Heart right ventricle (tissue), 16 donors: ENCODE results near the gene TBCK. TPM values are rescaled to one million over a fixed set of nuclear protein-coding genes. Genes with fewer than 3 reads are reported as not detected.

Experiments
- ATAC-seq, 8 donors: fragments of 200-7000 bp; cut with Tn5 transposase; one replicate each; pipeline ENCODE4 v1.9.1; 2020; ENCODE audit warnings: mild to moderate bottlenecking in 8 of 8, moderate library complexity in 8 of 8, moderate number of reproducible peaks in 1 of 8
- DNase-seq, 2 donors: peaks; one replicate each; pipeline ENCODE4 v3.0.0-alpha.2; 2020
- H3K27ac ChIP-seq, 10 donors: fragments of 200-600 bp; sonication (generic) in 2 of 10; one replicate each; pipeline versions ENCODE4 v1.5.0 to v1.8.0; 2020 to 2022; ENCODE audit warnings: mild to moderate bottlenecking in 3 of 10
- H3K27me3 ChIP-seq, 7 donors: fragments of 200-600 bp; one replicate each; pipeline ENCODE4 v1.8.0; 2021 to 2022; ENCODE audit warnings: mild to moderate bottlenecking in 2 of 7
- H3K36me3 ChIP-seq, 9 donors: fragments of 200-600 bp; sonication (generic) in 1 of 9; one replicate each; pipeline versions ENCODE4 v1.5.0 to v1.8.0; 2020 to 2022; ENCODE audit warnings: mild to moderate bottlenecking in 2 of 9
- H3K4me1 ChIP-seq, 9 donors: fragments of 200-600 bp; sonication (generic) in 1 of 9; one replicate each; pipeline versions ENCODE4 v1.5.0 to v1.8.0; 2020 to 2022; ENCODE audit warnings: mild to moderate bottlenecking in 4 of 9
- H3K4me3 ChIP-seq, 10 donors: fragments of 200-600 bp; sonication (generic) in 2 of 10; one replicate each; pipeline versions ENCODE4 v1.5.0 to v1.8.0; 2020 to 2022; ENCODE audit warnings: mild to moderate bottlenecking in 7 of 10, moderate library complexity in 2 of 10
- H3K9me3 ChIP-seq, 11 donors: fragments of 200-600 bp in 10 of 11; sonication (generic) in 2 of 11; one replicate each; pipeline versions ENCODE4 v1.5.0 to v1.8.0; 2013 to 2022; ENCODE audit warnings: mild to moderate bottlenecking in 2 of 11, control low read depth in 1 of 11, moderate library complexity in 1 of 11
- WGBS, 2 donors: extraction: QIAGEN DNeasy Blood & Tissue Kit; methylation state at CpG; one replicate each; pipeline ENCODE4 v1.1.7; 2013; ENCODE audit warnings: inconsistent platforms in 1 of 2; 5-methylcytosine and 5-hydroxymethylcytosine counted together
- intact Hi-C, 10 donors: fragments of 100-400 bp; cut with DNase I; formaldehyde crosslinking; loops; one replicate each; pipeline versions ENCODE4 v1.11.1 to v1.14.2; 2022
- polyA plus RNA-seq, 2 donors: library from polyadenylated mRNA; stranded (reverse); fragments of 200-250 nt; gene quantifications; one replicate each; pipeline ENCODE4 v1.2.3, GENCODE V29; 2013
- total RNA-seq, 10 donors: library from RNA; stranded (reverse); fragmentation: NEBNext Ultra II Directional in 3 of 10; extraction: Animal tissue kit (Norgen Biotek cat#: 25700) in 3 of 10; gene quantifications; one replicate each; pipeline versions ENCODE4 v1.2.1 to v1.2.4, GENCODE V29; 2021 to 2023
- TF ChIP-seq, protein P1 (sequence below), 9 donors: fragments of 200-600 bp; sonication (generic) in 2 of 9; IDR thresholded peaks; one replicate each; pipeline versions ENCODE4 v1.5.0 to v1.8.0; 2021 to 2022; ENCODE audit warnings: antibody characterized with exemption in 9 of 9, mild to moderate bottlenecking in 5 of 9, moderate library complexity in 1 of 9
- donor health status: Arrhythmogenic right ventricular cardiomyopathy.
- donor health status: ischemic (EF 13 %, LVEDD 7.1; RV severe dilation, severe dysfunction).
- donor health status: healthy with polysubstance abuse.
- donor health status: DM: no; HTN: yes; CAD: no.
- donor health status: DM: no; HTN: no; CAD: no.
- donor health status: ischemic (EF 25% LVEDD 6.9; RV normal size, moderate dysfunction).
- donor health status: ischemic (EF 25% LVEDD 5.7; RV mildly dilated, moderate dysfunction).
- donor health status: healthy.
- donor health status: DM: yes; HTN: yes; CAD: no.
- donor health status: Ischemic cardiomyopathy.
- donor health status: ischemic (EF 35%, LVEDD 5.7; RV mildly dilated, moderate dysfunction).
- donor health status: nonischemic (EF 11% LVEDD 7.7; RV severe dilation, severe dysfunction).
- donor health status: DM: yes; HTN: yes; CAD: no.
- donor health status: PGD.
- donor health status: ischemic (EF 29% LVEDD 5.4; RV normal size, mild dysfunction).
- donor health status: nonischemic (EF 23%, LVEDD 6.1; RV moderate dilation, normal function).

The TBCK gene
- total and polyA plus RNA-seq, 12 donors: 5.0 to 22.8 (median 17.4) TPM

DNA sequence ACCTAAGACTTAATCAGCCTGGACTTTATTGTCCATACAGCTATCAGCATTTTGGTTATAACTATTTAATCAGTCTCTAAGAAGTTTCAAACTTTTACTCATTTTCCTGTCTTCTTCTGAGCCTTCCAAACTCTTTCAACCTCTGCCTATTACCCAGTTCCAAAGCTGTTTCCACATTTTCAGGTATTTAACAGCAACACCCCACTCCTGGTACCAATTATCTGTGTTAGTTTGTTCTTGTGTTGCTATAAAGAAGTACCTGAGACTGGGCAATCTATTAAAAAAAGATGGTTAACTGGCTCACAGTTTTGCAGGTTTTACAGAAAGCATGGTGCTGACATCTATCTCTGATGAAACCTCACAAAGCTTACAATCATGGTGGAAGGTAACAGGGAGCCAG, 225.2 kb downstream of the TBCK start:
- no peak for ATAC-seq

DNA sequence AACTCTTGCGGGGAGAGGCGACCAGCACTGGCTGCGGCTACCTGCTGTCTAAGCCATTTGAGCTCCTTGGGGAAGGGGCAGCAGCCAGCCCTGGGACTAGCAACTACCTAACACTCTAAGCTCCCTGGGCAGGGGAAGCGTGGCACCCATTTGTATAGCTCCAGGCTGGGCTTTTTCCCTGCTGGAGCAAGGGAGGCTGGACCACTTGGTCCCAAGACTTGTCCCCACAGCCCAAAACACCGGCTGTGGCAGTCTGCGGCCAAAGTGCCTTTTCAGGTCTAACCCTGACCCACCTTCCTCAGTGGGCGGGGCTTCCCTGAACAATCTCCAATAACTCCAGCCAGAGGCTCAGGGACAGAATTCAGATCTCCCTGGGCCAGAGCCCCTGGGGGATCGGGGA, 232.9 kb downstream of the TBCK start:
- WGBS, 2 donors: 97 to 98% methylated on average over 8 of the region's 8 CpGs
- H3K36me3 ChIP-seq: peaks cover 0 to 45% (median 4%) of the 10 kb centered on the region in 9 donors
- H3K27me3 ChIP-seq: no peaks in the 10 kb centered on the region
- H3K27ac ChIP-seq: no peak overlapping the region
- H3K9me3 ChIP-seq: peaks cover 0 to 64% (median 6%) of the 10 kb centered on the region in 11 donors
- intact Hi-C loops: no loop called here
- TF ChIP-seq, protein P1, sequence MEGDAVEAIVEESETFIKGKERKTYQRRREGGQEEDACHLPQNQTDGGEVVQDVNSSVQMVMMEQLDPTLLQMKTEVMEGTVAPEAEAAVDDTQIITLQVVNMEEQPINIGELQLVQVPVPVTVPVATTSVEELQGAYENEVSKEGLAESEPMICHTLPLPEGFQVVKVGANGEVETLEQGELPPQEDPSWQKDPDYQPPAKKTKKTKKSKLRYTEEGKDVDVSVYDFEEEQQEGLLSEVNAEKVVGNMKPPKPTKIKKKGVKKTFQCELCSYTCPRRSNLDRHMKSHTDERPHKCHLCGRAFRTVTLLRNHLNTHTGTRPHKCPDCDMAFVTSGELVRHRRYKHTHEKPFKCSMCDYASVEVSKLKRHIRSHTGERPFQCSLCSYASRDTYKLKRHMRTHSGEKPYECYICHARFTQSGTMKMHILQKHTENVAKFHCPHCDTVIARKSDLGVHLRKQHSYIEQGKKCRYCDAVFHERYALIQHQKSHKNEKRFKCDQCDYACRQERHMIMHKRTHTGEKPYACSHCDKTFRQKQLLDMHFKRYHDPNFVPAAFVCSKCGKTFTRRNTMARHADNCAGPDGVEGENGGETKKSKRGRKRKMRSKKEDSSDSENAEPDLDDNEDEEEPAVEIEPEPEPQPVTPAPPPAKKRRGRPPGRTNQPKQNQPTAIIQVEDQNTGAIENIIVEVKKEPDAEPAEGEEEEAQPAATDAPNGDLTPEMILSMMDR (IDR thresholded peaks at IDR 0.05): no peak
- no peak for ATAC-seq
- H3K4me1 ChIP-seq: no peaks in the 10 kb centered on the region
- no peak overlapping the region for H3K4me3 ChIP-seq
- DNase-seq: no peak

More for the DNA sequence above, 225.2 kb downstream of the TBCK start:
- no peak overlapping the region for H3K27ac ChIP-seq
- H3K27me3 ChIP-seq: no peaks in the 10 kb centered on the region
- TF ChIP-seq, protein P1 (IDR thresholded peaks at IDR 0.05): no peak
- peaks cover 0 to 55% (median 18%) of the 10 kb centered on the region in 11 donors for H3K9me3 ChIP-seq
- H3K4me3 ChIP-seq: no peak overlapping the region
- peaks cover 0 to 80% (median 26%) of the 10 kb centered on the region in 9 donors for H3K36me3 ChIP-seq
- H3K4me1 ChIP-seq: no peaks in the 10 kb centered on the region
- no peak for DNase-seq
- intact Hi-C loops: no loop called here

DNA sequence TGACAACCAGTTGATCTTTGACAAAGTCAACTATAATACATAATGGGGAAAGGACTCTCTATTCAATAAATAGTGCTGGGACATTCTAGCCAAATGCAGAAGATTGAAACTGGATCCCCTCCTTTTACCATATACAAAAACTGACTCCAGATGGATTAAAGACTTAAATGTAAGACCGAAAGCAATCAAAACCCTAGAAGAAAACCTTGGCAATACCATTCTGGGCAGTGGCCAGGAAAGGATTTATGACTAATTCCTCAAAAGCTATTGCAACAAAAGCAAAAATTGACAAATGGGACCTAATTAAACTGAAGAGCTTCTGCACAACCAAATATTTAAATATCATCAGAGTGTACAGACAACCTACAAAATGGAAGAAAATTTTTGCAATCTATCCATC, 235.6 kb downstream of the TBCK start:
- TF ChIP-seq, protein P1 (IDR thresholded peaks at IDR 0.05): no peak
- peaks cover 0 to 62% (median 7%) of the 10 kb centered on the region in 11 donors for H3K9me3 ChIP-seq
- ATAC-seq (no peak), DNase-seq (no peak)
- no peak overlapping the region for H3K27ac ChIP-seq
- WGBS, 2 donors: 93 to 97% methylated on average over 1 of the region's 1 CpG
- H3K27me3 ChIP-seq: no peaks in the 10 kb centered on the region
- H3K36me3 ChIP-seq: peaks cover 0 to 65% (median 7%) of the 10 kb centered on the region in 9 donors
- H3K4me1 ChIP-seq: no peaks in the 10 kb centered on the region
- no peak overlapping the region for H3K4me3 ChIP-seq
- intact Hi-C loops: no loop called here

DNA sequence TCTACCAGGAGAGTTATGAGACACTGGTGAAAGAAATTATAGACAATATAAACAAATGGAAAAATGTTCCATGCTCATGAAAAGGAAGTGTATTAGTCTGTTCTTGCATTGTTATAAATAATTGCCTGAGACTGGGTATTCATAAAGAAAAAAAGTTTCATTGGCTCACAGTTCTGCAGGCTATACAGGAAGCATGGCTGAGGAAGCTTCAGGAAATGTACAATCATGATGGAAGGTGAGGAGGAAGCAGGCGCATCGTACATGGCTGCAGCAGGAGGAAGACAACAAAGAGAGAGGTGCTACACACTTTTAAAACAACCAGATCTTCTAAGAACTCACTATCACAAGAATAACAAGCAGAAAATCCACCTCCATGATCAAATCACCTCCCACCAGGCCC, 236.4 kb downstream of the TBCK start:
- intact Hi-C loops: no loop called here
- ATAC-seq (no peak), DNase-seq (no peak)
- Histone ChIP-seq H3K27ac (no peak overlapping the region), H3K36me3 (peaks cover 0 to 66% (median 7%) of the 10 kb centered on the region in 9 donors), H3K4me3 (no peak overlapping the region), H3K27me3 (no peaks in the 10 kb centered on the region), H3K9me3 (peaks cover 0 to 54% (median 7%) of the 10 kb centered on the region in 11 donors), H3K4me1 (no peaks in the 10 kb centered on the region)
- WGBS, 2 donors: 81 to 86% methylated on average over 2 of the region's 2 CpGs
- TF ChIP-seq, protein P1 (IDR thresholded peaks at IDR 0.05): no peak
